ENCODE results near the gene CD274. TPM values are rescaled to one million over a fixed set of nuclear protein-coding genes. Genes with fewer than 3 reads are reported as not detected.

The CD274 gene
- total RNA-seq, 1 experiment from 2014 or later: not detected

DNA sequence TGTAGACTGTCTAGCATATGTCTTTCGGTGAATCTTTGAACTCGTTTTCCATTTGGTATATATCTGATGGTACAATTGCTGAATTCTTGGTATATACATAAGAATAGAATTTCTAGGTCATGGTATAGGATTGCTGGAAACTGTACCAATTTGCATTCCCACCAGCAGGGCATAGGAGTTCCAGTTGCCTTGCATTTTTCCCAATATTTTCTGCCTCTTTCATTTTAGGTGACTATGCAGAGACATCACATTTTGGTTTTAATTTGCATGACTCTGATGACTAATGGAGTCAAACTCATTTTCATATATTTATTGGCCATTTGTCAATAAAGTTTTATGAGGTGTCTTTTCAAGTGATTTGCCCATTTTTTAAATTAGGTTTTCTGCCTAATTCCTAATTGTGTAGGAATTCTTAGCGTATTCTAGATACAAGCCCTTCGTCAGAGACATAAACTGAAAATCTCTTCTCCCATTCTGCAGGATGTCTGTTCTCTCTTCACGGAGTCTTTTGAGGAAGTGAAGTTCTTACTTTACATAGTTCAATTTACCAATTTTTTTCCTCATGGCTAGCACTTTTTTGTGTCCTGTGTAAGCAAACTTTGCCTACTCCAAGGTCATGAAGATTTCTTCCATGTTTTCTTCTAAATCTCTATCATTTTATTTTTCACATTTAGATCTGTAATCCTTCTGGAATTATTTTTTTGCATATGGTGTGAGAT is 31.1 kb downstream of the CD274 start:
- H4K5ac ChIP-seq (ENCODE audit: insufficient read length, low read depth, low read length): no peak overlapping the region
- no peak overlapping the region for H2BK12ac ChIP-seq (ENCODE audit: insufficient read length, low read depth, low read length)
- H3K18ac ChIP-seq (ENCODE audit: insufficient read length, low read depth, low read length): no peak overlapping the region
- H3K4ac ChIP-seq (ENCODE audit: low read depth, low read length): no peak overlapping the region
- H2AK5ac ChIP-seq (ENCODE audit: insufficient read length, low read length): no peak overlapping the region
- H3K4me2 ChIP-seq (ENCODE audit: insufficient read depth, insufficient read length, low read length): no peak overlapping the region
- Mint-ChIP-seq H3K27ac (no peak overlapping the region), H3K36me3 (ENCODE audit: insufficient read depth in 1 of 3, low read depth in 3 of 3) (peaks cover 2 to 8% (median 4%) of the 10 kb centered on the region in 3 experiments; a peak in 3 of 7 replicates), H3K27me3 (ENCODE audit: low read depth) (peaks cover 2% of the 10 kb centered on the region; the same call in 1 of the 2 replicates), H3K4me3 (no peak overlapping the region), H3K4me1 (peaks cover 6 to 7% of the 10 kb centered on the region in 2 experiments), H3K9me3 (peaks cover 10 to 11% of the 10 kb centered on the region in 2 experiments)
- H3K27me3 ChIP-seq (ENCODE audit: insufficient read depth, low read length): no peaks in the 10 kb centered on the region
- H3K9me3 ChIP-seq (ENCODE audit: control insufficient read depth, low read depth, low read length): no peaks in the 10 kb centered on the region
- no peaks in the 10 kb centered on the region for H3K79me1 ChIP-seq (ENCODE audit: insufficient read depth, low read depth, low read length, poor library complexity, severe bottlenecking)
- DNase-seq: no peak
- H3K9ac ChIP-seq (ENCODE audit: extremely low read depth, insufficient read length, low read length): no peak overlapping the region
- H4K8ac ChIP-seq (replicated peaks; ENCODE audit: insufficient read length, low read depth, low read length): no peak overlapping the region
- H3K4me1 ChIP-seq (ENCODE audit: insufficient read depth, low read length): no peaks in the 10 kb centered on the region
- no peak overlapping the region for H2BK20ac ChIP-seq (ENCODE audit: low read depth, low read length, poor library complexity, severe bottlenecking)
- no peak overlapping the region for H3K14ac ChIP-seq (ENCODE audit: insufficient read depth, low read length)
- H4K20me1 ChIP-seq (ENCODE audit: control insufficient read depth, insufficient read depth, insufficient read length): no peaks in the 10 kb centered on the region
- no peak overlapping the region for H3K27ac ChIP-seq (ENCODE audit: insufficient read length, low read depth, low read length)
- H2BK5ac ChIP-seq (ENCODE audit: insufficient read length, low read length): no peak overlapping the region
- H3K23me2 ChIP-seq (ENCODE audit: insufficient read length, low read depth, low read length, poor library complexity, severe bottlenecking): no peaks in the 10 kb centered on the region
- no peak overlapping the region for H2BK15ac ChIP-seq (ENCODE audit: low read depth, low read length)
- H3K56ac ChIP-seq (ENCODE audit: insufficient read length, low read depth, low read length): no peak overlapping the region
- no CpG with 5 or more reads among the region's 5 CpGs for WGBS (ENCODE audit: extremely low coverage, insufficient read length, low lambda C conversion rate)
- H2BK120ac ChIP-seq (ENCODE audit: low read depth, low read length, poor library complexity, severe bottlenecking): no peak overlapping the region
- no peak overlapping the region for H3K23ac ChIP-seq (ENCODE audit: insufficient read length, low read depth, low read length)
- no peak overlapping the region for H3T11ph ChIP-seq (ENCODE audit: low read length)
- no peak overlapping the region for H2AFZ ChIP-seq (ENCODE audit: low read length)
- TF ChIP-seq, protein P1, sequence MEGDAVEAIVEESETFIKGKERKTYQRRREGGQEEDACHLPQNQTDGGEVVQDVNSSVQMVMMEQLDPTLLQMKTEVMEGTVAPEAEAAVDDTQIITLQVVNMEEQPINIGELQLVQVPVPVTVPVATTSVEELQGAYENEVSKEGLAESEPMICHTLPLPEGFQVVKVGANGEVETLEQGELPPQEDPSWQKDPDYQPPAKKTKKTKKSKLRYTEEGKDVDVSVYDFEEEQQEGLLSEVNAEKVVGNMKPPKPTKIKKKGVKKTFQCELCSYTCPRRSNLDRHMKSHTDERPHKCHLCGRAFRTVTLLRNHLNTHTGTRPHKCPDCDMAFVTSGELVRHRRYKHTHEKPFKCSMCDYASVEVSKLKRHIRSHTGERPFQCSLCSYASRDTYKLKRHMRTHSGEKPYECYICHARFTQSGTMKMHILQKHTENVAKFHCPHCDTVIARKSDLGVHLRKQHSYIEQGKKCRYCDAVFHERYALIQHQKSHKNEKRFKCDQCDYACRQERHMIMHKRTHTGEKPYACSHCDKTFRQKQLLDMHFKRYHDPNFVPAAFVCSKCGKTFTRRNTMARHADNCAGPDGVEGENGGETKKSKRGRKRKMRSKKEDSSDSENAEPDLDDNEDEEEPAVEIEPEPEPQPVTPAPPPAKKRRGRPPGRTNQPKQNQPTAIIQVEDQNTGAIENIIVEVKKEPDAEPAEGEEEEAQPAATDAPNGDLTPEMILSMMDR (conservative IDR thresholded peaks at IDR 0.05): no peak; the same call in 2 of the 3 replicates
- no peak overlapping the region for H4K91ac ChIP-seq (ENCODE audit: insufficient read length, low read depth, low read length)
- no peaks in the 10 kb centered on the region for H3K79me2 ChIP-seq (ENCODE audit: insufficient read depth, low read length)

All from H9 (cell line).